Measurements from ENCODE around the gene ZNF814.
"Not testable (repeated sequence)": the region's sequence is repeated elsewhere in the genome, so short reads cannot be mapped to it uniquely, and the experiment has no call there.

Gene ZNF814

DNA sequence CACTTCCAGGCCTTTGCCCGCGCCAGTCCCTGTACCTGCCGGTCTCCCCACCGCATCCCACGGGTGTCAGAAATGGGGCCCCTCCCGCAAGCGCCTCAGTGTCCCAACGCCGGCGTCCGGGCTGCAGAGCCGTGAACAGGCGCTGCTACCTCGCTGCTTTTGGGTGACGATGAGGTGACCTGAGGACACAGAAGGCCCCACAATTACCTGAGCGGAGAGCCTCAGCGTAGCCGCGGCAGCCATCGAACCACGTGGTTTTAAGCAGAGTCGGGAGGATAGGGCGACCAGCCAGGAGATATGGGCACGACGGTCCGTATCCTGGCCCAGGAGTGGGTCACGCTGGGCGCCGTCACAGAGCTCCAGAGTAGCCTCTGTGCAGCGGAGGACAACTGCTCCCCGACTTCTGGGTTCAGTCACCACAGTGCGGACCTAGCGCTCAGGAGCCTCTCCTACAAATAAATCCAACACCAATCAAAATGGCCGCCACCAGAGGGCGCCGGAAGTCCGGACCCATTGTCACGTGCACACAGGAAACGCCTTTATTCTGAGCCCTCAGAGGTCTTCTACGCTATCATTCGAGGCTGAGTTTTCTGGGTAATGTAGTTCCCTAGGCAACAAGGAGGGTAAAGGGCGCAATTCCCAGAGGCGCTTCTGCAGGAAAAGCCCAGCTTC, at the start of gene ZNF814:
Gene ZNF814 (minus strand): TSS at position 478 of the 672 bp plus-strand sequence. CDS start 235 bp downstream, at position 243.
- peak; percentile 22 for DNase-seq (ENCODE audit: low read depth)

GRCh38 chr19:57935731-57936130, 46.9 kb upstream of the ZNF814 start:
- no peak for DNase-seq (ENCODE audit: low read depth)

DNA sequence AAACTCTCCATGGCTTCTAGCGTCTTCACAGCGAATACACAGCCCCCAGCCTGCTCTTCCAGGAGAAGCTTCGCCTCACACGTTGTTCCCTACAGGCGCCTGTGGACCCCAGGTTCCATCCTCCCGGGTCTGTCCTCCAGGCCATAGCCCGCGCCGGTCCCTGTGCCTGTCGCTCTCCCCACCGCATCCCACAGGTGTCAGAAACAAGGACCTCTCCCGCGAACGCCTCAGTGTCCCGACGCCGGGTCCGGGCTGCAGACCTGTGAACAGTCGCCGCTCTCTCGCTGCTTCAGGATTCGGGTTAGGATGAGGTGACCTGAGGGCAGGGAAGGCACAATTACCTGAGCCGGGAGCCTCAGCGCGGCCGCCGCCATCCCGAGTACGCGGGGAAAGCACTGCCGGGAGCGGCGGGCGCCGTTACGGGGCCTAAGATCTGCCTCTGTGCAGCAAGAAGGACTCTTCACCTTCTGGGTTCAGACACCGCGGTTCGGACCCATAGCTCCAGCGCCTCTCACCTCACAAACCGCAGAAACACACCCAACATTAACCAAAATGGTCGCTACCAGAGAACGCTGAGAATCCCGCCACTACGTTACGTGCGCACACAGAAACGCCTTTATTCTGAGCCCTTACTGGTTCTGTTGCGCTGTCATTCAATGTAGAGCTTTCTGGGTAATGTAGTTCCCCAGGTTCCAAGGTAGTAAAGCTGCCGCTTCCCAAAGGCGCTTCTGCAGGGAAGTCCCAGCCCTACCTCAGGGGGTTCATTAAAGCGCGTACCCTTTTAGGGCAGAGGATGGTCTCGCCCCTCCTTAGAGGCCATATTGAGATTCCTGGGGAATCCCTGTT, 46.2 kb upstream of the ZNF814 start, which contains the start of gene ZNF418:
Gene ZNF418 (minus strand): TSS at position 583 of the 846 bp plus-strand sequence. CDS start 1,580 bp downstream, outside the sequence.
- no peak for DNase-seq (ENCODE audit: low read depth)

GRCh38 chr19:57927587-57927986, 38.8 kb upstream of the ZNF814 start:
- no peak for DNase-seq (ENCODE audit: low read depth)

GRCh38 chr19:57916168-57916995, 27.5 kb upstream of the ZNF814 start, which contains the start of gene ZNF417:
TSS of gene ZNF417 (minus strand) at chr19:57916592. CDS start at chr19:57916411, 181 bp downstream.
- DNase-seq (ENCODE audit: low read depth) = peak; percentile 69

GRCh38 chr19:57914531-57914930, 25.7 kb upstream of the ZNF814 start:
- no peak for DNase-seq (ENCODE audit: low read depth)

DNA sequence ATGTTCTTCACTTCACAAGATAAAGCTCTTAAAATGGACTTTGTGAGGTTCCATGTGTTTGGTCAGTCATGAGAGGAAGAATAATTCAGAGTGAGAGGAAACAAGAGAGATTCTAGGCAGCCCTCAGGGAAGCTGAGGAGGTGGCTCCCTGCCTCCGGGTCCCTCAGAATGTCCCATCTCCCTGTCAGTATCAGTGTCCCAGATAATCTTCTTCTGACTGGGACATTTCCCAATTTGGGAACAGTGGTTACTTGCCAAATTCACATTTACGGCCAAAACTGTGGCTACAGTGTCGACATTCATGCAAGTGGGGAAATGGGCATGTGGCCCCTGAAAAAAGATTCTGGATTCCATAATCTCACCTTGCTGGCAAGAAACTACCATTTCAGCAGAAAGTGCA, 18.6 kb upstream of the ZNF814 start:
- no peak for DNase-seq (ENCODE audit: low read depth)

DNA sequence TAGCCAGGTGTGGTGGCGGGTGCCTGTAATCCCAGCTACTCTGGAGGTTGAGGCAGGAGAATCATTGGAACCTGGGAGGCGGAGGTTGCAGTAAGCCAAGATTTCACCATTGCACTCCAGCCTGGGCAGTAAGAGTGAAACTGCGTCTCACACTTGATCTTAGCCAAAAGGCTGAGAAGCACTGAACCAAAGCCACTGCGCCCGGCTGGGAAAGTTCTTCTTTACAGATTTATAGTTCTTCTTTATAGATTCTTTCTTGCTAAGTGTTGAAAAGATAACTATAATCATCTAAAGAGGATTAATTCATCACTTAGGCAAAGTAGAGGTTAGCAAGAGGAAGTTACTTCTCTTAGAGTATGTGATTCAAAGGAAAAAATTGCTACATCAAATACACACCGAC, 16.4 kb upstream of the ZNF814 start:
- DNase-seq (ENCODE audit: low read depth) = no peak

- DNase-seq (ENCODE audit: low read depth) = no peak
Measured at GRCh38 chr19:57903618-57904184, 14.9 kb upstream of the ZNF814 start.

- no peak for DNase-seq (ENCODE audit: low read depth)
Measured at GRCh38 chr19:57900311-57900710, 11.5 kb upstream of the ZNF814 start.

DNA sequence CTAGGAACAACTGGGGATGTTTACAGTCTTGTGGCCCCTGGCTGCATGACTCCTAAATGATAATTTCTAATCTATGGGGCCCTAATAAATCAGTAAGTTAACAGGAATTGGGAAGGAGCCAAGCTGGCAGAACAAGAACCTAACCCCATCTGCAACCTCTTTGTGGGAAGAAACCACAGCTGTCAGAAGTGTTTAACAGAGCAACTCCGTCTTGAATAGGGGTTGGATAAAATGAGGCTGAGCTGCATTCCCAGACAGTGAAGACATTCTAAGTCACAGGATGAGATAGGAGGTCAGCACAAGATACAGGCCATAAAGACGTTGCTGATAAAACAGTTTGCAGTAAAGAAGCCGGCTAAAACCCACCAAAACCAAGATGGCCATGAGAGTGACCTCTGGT, 1.9 kb upstream of the ZNF814 start:
- not testable (repeated sequence) for DNase-seq (ENCODE audit: low read depth)

GRCh38 chr19:57888107-57888559, 704 bp downstream of the ZNF814 start:
- DNase-seq (ENCODE audit: low read depth) = no peak

GRCh38 chr19:57887195-57887941, 1.5 kb downstream of the ZNF814 start:
- DNase-seq (ENCODE audit: low read depth) = no peak

DNA sequence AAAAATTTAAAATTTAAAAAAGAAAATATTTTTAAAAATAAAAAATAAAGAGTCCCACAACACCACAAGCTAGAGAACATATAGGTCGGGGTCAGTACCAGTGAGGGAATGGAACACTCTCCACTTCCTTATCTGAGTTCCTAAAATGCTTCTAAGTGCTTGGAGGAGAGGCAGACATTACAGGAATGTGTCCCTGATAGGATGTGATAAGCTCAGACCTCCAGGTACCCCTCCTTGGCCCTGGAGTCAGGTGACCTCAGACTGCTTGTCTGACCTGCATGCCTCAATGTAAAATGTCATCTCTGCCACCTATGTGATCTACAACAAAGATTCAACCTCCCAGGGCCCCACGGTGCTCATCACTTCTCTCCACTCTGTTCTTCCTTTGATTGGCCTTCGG, 2.8 kb downstream of the ZNF814 start:
- no peak for DNase-seq (ENCODE audit: low read depth)

DNA sequence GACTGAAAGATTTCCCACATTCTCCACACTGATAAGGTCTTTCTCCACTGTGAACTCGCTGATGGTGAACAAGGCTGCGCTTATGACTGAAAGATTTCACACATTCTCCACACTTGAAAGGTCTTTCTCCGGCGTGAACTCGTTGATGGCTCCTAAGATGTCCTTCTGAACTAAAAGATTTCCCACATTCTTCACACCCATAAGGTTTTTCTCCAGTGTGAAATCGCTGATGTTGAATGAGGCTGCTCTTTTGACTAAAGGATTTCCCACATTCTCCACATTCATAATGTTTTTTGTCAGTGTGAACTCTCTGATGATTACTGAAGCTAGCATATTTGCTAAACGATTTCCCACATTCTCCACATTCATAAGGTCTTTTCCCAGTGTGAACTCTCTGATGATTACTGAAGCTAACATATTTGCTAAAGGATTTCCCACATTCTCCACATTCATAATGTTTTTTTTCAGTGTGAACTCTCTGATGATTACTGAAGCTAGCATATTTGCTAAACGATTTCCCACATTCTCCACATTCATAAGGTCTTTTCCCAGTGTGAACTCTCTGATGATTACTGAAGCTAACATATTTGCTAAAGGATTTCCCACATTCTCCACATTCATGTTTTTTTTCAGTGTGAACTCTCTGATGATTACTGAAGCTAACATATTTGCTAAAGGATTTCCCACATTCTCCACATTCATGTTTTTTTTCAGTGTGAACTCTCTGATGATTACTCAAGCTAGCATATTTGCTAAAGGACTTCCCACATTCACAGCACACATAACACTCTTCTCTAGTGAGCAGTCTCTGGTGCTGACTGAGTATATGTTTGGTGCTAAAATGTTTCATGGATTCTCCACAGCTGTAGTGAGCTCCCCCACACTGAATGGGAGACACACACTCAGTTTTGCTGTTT, 14.7 kb downstream of the ZNF814 start:
- not testable (repeated sequence) for DNase-seq (ENCODE audit: low read depth)

DNA sequence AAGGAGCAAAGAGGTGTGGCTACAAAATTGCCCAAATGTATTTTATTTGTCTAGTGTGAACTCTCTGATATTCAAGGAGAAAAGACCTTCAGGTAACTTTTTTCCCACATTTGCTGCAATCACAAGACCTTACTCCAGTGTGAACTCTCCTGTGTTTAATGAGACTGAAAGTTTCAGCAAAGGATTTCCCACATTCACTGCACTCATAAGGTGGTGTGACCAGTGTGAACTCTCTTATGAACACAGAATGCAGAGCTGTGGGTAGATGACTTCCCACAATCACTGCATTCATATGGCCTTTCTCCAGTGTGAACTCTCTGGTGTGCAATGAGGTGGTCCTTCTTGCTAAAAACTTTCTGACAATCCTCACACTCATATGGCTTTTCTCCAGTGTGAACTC, 16.4 kb downstream of the ZNF814 start:
- DNase-seq (ENCODE audit: low read depth) = no peak

- no peak for DNase-seq (ENCODE audit: low read depth)
Measured at GRCh38 chr19:57870225-57870624, 18.6 kb downstream of the ZNF814 start.

- not testable (repeated sequence) for DNase-seq (ENCODE audit: low read depth)
Measured at GRCh38 chr19:57869655-57870054, 19.2 kb downstream of the ZNF814 start.

DNA sequence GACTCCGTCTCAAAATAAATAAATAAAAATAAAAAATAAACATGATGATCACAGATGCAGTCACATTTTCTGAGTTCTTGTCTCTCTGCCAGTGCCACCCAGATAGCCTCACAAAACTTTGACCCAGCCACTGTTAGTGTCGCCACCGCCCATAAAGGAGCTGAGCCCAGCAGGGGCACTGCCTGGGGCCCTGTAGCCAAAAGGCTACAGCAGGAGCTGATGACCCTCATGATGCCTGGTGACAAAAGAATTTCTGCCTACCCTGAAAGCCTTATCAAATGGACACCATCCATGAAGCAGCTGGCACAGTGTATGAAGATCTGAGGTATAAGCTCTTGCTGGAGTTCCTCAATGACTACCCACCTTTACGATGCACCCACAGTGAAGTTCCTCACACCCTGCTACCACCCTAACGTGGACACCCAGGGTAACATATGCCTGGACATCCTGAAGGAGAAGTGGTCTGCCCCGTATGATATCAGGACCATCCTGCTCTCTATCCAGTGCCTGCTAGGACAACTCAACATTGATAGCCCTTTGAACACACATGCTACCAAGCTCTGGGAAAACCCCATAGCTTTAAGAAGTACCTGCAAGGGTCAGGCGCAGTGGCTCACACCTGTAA, 20.9 kb downstream of the ZNF814 start:
- no peak for DNase-seq (ENCODE audit: low read depth)
